HCT116 (cell line): Measurements from ENCODE around the gene CHRNA4.

Source experiments
- CEBPB ChIP-seq: IDR thresholded peaks from 2 replicates; pipeline ENCODE4 v1.6.1; 2012; ENCODE audit warnings: low read depth
- CTCF ChIP-seq, 3 experiments: fragments of 200-600 bp in 1 of 3; sonication (generic) in 1 of 3; IDR thresholded peaks in 2 of 3; conservative IDR thresholded peaks in 1 of 3; 2 replicates each; pipeline ENCODE4 v1.5.1; 2012 to 2017; ENCODE audit warnings: low read depth in 2 of 3, low read length in 2 of 3, antibody characterized with exemption in 1 of 3, borderline replicate concordance in 1 of 3, control low read depth in 1 of 3, mild to moderate bottlenecking in 1 of 3, mixed read lengths in 1 of 3, mixed run types in 1 of 3, moderate library complexity in 1 of 3; ENCODE audit not compliant: insufficient read depth in 1 of 3
- EZH2 ChIP-seq: fragments of 200-600 bp; sonication (generic); IDR thresholded peaks from 2 replicates; pipeline ENCODE4 v1.6.1; 2017; ENCODE audit warnings: antibody characterized with exemption, mixed run types
- FOSL1 ChIP-seq: IDR thresholded peaks from 2 replicates; pipeline ENCODE4 v1.6.1; 2012; ENCODE audit warnings: low read depth
- MAX ChIP-seq: IDR thresholded peaks from 2 replicates; pipeline ENCODE4 v1.6.1; 2012
- POLR2A ChIP-seq: IDR thresholded peaks from 2 replicates; pipeline ENCODE4 v1.7.0; 2011; ENCODE audit warnings: borderline replicate concordance; ENCODE audit not compliant: insufficient read depth, insufficient read length; ENCODE audit errors: extremely low read depth
- POLR2AphosphoS5 ChIP-seq: IDR thresholded peaks from 2 replicates; pipeline ENCODE4 v1.6.1; 2011; ENCODE audit warnings: mild to moderate bottlenecking, low read depth, low read length, moderate library complexity
- TCF7L2 ChIP-seq: IDR thresholded peaks from 2 replicates; pipeline ENCODE4 v1.7.0; 2011; ENCODE audit warnings: borderline replicate concordance, inconsistent platforms; ENCODE audit not compliant: insufficient read depth, insufficient read length; ENCODE audit errors: extremely low read depth
- ZBTB33 ChIP-seq: IDR thresholded peaks from 2 replicates; pipeline ENCODE4 v1.6.1; 2011; ENCODE audit warnings: mild to moderate bottlenecking, low read length, moderate library complexity; ENCODE audit not compliant: insufficient replicate concordance; ENCODE audit errors: extremely low read depth

GRCh38 chr20:63365601-63366389, 4.6 kb upstream of the CHRNA4 start:
- TF ChIP-seq CTCF (IDR thresholded peaks at IDR 0.05 in 2 of 3, conservative IDR thresholded peaks at IDR 0.05 in 1 of 3; ENCODE audit: borderline replicate concordance in 1 of 3, insufficient read depth in 1 of 3, low read depth in 2 of 3, low read length in 2 of 3) = no peak
- no peak for TF ChIP-seq TCF7L2
- no peak for TF ChIP-seq ZBTB33
- TF ChIP-seq POLR2AphosphoS5 = no peak
- TF ChIP-seq MAX = no peak
- no peak for TF ChIP-seq POLR2A
- TF ChIP-seq FOSL1 = no peak
- no peak for TF ChIP-seq EZH2
- TF ChIP-seq CEBPB = no peak
